OCI-LY1 (cell line): ENCODE measurements around the gene SHLD2.

ENCODE experiments used
- EZH2 ChIP-seq: fragments of 200-600 bp; sonication (generic), shearing (Covaris generic); IDR thresholded peaks from 2 replicates; pipeline ENCODE4 v1.8.0; 2017; ENCODE audit warnings: borderline replicate concordance, mixed run types, mild to moderate bottlenecking, antibody characterized with exemption, low read length, moderate library complexity, mixed read lengths
- TF ChIP-seq, protein P1 (sequence below): fragments of 200-600 bp; sonication (generic), shearing (Covaris generic); IDR thresholded peaks from 2 replicates; pipeline ENCODE4 v1.5.1; 2017; ENCODE audit warnings: mild to moderate bottlenecking, antibody characterized with exemption, low read length, moderate library complexity, mixed read lengths

DNA sequence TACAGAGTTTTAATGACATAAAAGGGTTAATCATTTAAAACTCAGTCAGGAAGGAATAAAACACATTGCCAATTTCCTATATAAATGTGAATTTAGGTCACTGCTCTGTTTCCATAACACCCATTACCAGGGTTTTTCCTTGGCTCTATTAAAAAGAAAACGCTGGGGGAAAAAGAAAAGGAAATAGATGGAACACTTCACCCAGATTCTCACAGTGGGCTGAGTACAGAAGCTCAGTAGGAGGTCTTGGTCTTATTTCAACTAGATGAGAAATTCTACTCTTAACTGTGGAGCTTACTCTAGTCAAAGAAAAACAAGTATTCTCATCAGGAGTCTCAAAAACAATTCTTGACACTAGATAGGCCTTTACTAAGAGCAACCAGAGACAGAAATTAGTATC, 36.8 kb upstream of the SHLD2 start:
- TF ChIP-seq, protein P1, sequence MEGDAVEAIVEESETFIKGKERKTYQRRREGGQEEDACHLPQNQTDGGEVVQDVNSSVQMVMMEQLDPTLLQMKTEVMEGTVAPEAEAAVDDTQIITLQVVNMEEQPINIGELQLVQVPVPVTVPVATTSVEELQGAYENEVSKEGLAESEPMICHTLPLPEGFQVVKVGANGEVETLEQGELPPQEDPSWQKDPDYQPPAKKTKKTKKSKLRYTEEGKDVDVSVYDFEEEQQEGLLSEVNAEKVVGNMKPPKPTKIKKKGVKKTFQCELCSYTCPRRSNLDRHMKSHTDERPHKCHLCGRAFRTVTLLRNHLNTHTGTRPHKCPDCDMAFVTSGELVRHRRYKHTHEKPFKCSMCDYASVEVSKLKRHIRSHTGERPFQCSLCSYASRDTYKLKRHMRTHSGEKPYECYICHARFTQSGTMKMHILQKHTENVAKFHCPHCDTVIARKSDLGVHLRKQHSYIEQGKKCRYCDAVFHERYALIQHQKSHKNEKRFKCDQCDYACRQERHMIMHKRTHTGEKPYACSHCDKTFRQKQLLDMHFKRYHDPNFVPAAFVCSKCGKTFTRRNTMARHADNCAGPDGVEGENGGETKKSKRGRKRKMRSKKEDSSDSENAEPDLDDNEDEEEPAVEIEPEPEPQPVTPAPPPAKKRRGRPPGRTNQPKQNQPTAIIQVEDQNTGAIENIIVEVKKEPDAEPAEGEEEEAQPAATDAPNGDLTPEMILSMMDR = no peak
- TF ChIP-seq EZH2 = no peak
